ENCODE data around the gene OPA1. TPM values are rescaled to one million over a fixed set of nuclear protein-coding genes. Genes with fewer than 3 reads are reported as not detected.

Gene OPA1
- total RNA-seq, 2 experiments from 2014 or later: 43.2 to 57.3 TPM

DNA sequence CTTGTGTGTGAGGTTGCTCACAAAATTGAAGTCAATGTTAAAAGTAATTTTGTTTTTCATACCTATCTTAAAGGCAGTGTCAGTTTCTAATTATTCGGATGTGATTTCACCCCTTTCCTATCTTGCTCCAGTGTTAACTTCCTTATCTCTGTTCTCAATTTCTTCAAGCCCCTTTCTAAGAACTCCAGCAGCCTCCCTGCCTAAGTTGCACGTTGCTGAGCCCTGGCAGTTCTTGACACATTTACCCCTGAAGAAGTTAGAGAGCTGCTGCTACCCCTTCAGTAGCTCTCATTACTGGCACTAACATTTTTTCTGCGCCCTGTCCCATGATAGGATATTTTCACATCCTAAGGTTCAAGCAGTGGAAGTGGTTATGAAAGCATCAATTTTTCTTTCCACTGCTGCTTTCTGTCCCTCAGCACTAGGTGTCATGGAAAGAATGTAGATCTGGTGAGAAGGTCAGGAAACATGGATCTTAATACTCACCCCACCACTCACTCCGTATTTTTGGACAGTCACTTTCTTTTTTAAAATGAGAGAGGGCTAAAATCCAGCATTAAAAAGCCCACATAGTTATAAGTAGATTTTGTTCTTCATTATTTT is 62.9 kb downstream of the OPA1 start:
- H3K4me2 ChIP-seq (ENCODE audit: low read length): no peak overlapping the region
- no peak overlapping the region for H2AFZ ChIP-seq (ENCODE audit: low read length)
- no peak overlapping the region for H3K4me3 ChIP-seq (ENCODE audit: low read depth, low read length, poor library complexity, severe bottlenecking)
- H4K20me1 ChIP-seq (ENCODE audit: insufficient read depth, low read length): no peaks in the 10 kb centered on the region
- H3K79me2 ChIP-seq (ENCODE audit: insufficient read depth, low read depth, low read length): no peaks in the 10 kb centered on the region
- no TSS peak for BruUV-seq (replicated peaks)
- intact Hi-C loops (cut with micrococcal nuclease; ENCODE audit: unreplicated experiment): no loop called here
- no peak for DNase-seq (ENCODE audit: low spot score)
- TF ChIP-seq EZH2phosphoT487 (IDR thresholded peaks at IDR 0.05; ENCODE audit: borderline replicate concordance, low read depth, low read length): no peak
- TF ChIP-seq, protein P1, sequence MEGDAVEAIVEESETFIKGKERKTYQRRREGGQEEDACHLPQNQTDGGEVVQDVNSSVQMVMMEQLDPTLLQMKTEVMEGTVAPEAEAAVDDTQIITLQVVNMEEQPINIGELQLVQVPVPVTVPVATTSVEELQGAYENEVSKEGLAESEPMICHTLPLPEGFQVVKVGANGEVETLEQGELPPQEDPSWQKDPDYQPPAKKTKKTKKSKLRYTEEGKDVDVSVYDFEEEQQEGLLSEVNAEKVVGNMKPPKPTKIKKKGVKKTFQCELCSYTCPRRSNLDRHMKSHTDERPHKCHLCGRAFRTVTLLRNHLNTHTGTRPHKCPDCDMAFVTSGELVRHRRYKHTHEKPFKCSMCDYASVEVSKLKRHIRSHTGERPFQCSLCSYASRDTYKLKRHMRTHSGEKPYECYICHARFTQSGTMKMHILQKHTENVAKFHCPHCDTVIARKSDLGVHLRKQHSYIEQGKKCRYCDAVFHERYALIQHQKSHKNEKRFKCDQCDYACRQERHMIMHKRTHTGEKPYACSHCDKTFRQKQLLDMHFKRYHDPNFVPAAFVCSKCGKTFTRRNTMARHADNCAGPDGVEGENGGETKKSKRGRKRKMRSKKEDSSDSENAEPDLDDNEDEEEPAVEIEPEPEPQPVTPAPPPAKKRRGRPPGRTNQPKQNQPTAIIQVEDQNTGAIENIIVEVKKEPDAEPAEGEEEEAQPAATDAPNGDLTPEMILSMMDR (conservative IDR thresholded peaks at IDR 0.05; ENCODE audit: low read length): no peak
- POLR2A ChIA-PET: interaction anchor here (0.6 to 3.6 kb wide), 4 partner anchors 9 to 259 kb away, joined by 3 to 11 read pairs (median 3); no protein-coding TSS in a partner anchor
- CTCF ChIA-PET (ENCODE audit: unreplicated experiment): no interaction called here
- H3K36me3 ChIP-seq (ENCODE audit: insufficient read depth, low read length): peaks cover 28% of the 10 kb centered on the region
- H3K4me1 ChIP-seq (ENCODE audit: insufficient read depth, low read length, poor library complexity, severe bottlenecking): no peaks in the 10 kb centered on the region
- H3K27ac ChIP-seq (ENCODE audit: low read depth, low read length, poor library complexity, severe bottlenecking): no peak overlapping the region
- H3K9me2 ChIP-seq (ENCODE audit: insufficient read depth, low read length): no peaks in the 10 kb centered on the region
- no peaks in the 10 kb centered on the region for H3K9me3 ChIP-seq (ENCODE audit: low read length)

DNA sequence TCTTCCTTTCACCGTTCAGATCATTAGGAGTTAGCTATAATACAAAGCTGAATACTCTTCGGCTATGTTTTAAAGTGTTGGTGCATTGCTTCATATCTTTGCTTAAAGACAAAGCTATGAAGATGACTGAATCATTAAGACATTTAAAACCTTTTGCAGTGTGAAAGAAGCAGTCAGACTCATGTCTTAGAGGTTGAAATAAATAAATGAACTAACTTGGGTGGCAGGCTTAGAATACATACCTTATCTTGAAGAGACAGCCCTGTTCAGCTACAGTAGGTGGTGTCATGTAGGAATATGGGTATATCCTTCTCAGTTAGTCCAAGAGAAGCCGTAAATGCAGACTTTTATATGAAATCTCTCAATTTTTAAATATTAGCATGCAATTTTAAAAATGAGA is 63.4 kb downstream of the OPA1 start:
- Histone ChIP-seq H3K4me1 (ENCODE audit: insufficient read depth, low read length, poor library complexity, severe bottlenecking) (no peaks in the 10 kb centered on the region), H3K79me2 (ENCODE audit: insufficient read depth, low read depth, low read length) (no peaks in the 10 kb centered on the region), H3K27ac (ENCODE audit: low read depth, low read length, poor library complexity, severe bottlenecking) (no peak overlapping the region), H3K9me3 (ENCODE audit: low read length) (no peaks in the 10 kb centered on the region), H3K36me3 (ENCODE audit: insufficient read depth, low read length) (peaks cover 30% of the 10 kb centered on the region), H3K4me2 (ENCODE audit: low read length) (no peak overlapping the region), H4K20me1 (ENCODE audit: insufficient read depth, low read length) (no peaks in the 10 kb centered on the region), H3K4me3 (ENCODE audit: low read depth, low read length, poor library complexity, severe bottlenecking) (no peak overlapping the region), H3K9me2 (ENCODE audit: insufficient read depth, low read length) (no peaks in the 10 kb centered on the region), H2AFZ (ENCODE audit: low read length) (no peak overlapping the region)
- CTCF ChIA-PET (ENCODE audit: unreplicated experiment): no interaction called here
- DNase-seq (ENCODE audit: low spot score): no peak
- TF ChIP-seq EZH2phosphoT487 (IDR thresholded peaks at IDR 0.05; ENCODE audit: borderline replicate concordance, low read depth, low read length): no peak
- TF ChIP-seq, protein P1 (conservative IDR thresholded peaks at IDR 0.05; ENCODE audit: low read length): no peak
- POLR2A ChIA-PET: interaction anchor here (0.6 to 3.6 kb wide), 4 partner anchors 8 to 258 kb away, joined by 3 to 11 read pairs (median 3); no protein-coding TSS in a partner anchor
- BruUV-seq (replicated peaks): no TSS peak
- intact Hi-C loops (cut with micrococcal nuclease; ENCODE audit: unreplicated experiment): no loop called here

DNA sequence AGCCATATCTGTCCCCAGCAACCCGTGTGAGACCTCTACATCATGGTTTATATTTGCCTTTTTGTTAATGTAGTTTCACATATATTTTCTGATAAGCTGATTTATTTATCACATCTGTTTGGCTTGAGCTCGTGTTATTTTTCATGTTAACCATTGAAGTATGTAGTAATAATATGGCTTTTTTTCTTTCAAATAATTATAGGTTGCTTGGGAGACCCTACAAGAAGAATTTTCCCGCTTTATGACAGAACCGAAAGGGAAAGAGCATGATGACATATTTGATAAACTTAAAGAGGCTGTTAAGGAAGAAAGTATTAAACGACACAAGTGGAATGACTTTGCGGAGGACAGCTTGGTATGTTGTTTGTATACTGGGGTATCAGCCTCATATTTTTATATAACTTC is 63.9 kb downstream of the OPA1 start:
- Histone ChIP-seq H3K9me3 (ENCODE audit: low read length) (no peaks in the 10 kb centered on the region), H3K4me3 (ENCODE audit: low read depth, low read length, poor library complexity, severe bottlenecking) (no peak overlapping the region), H2AFZ (ENCODE audit: low read length) (no peak overlapping the region), H3K9me2 (ENCODE audit: insufficient read depth, low read length) (no peaks in the 10 kb centered on the region), H3K27ac (ENCODE audit: low read depth, low read length, poor library complexity, severe bottlenecking) (no peak overlapping the region), H4K20me1 (ENCODE audit: insufficient read depth, low read length) (no peaks in the 10 kb centered on the region), H3K79me2 (ENCODE audit: insufficient read depth, low read depth, low read length) (no peaks in the 10 kb centered on the region), H3K4me1 (ENCODE audit: insufficient read depth, low read length, poor library complexity, severe bottlenecking) (no peaks in the 10 kb centered on the region), H3K4me2 (ENCODE audit: low read length) (no peak overlapping the region), H3K36me3 (ENCODE audit: insufficient read depth, low read length) (peaks cover 34% of the 10 kb centered on the region)
- intact Hi-C loops (cut with micrococcal nuclease; ENCODE audit: unreplicated experiment): no loop called here
- BruUV-seq (replicated peaks): no TSS peak
- ChIA-PET CTCF (ENCODE audit: unreplicated experiment) (no interaction called here), POLR2A (interaction anchor here (1.1 to 3.6 kb wide), 2 partner anchors 8 to 11 kb away, joined by 3 to 11 read pairs; no protein-coding TSS in a partner anchor)
- TF ChIP-seq, protein P1 (conservative IDR thresholded peaks at IDR 0.05; ENCODE audit: low read length): no peak
- TF ChIP-seq EZH2phosphoT487 (IDR thresholded peaks at IDR 0.05; ENCODE audit: borderline replicate concordance, low read depth, low read length): no peak
- DNase-seq (ENCODE audit: low spot score): no peak
